ENCODE measurements around the gene BCL11A.

Gene BCL11A

DNA sequence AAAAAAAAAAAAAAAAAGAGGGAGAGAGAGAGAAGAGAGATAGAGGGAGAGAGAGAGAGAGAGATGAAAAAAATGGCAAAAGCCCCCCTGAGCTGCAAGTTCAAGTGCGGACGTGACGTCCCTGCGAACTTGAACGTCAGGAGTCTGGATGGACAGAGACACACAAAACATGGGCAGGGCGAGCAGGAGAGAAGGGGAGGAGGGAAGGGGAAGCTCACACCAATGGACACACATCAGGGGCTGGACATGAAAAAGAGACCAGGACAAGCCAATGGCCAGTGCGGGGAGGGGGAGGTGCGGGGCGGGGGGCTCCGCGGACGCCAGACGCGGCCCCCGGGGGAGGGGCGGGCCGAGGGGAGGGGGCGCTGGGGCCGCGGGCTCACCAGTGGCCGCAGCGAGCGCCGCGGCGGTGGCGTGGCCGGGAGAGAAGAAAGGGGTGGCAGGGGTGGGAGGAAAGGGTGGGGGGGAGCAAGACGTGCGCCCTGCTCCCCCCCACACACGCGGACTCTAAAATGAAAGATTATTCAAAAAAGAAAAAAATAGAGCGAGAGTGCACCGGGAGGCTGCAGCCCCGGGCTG lies at the start of gene BCL11A:
TSS of gene BCL11A (minus strand) at position 160 of the 579 bp plus-strand sequence. CDS start 384 bp downstream, outside the sequence.
- Histone ChIP-seq H3K9ac (ENCODE audit: low read depth, low read length) (peak within 1 kb of the TSS; percentile 97), H3K36me3 (ENCODE audit: insufficient read depth, low read length) (no peaks in the 10 kb centered on the region), H3K4me1 (ENCODE audit: insufficient read depth, low read length) (no peaks in the 10 kb centered on the region)

GRCh38 chr2:60602828-60603532 lies 49.5 kb upstream of the BCL11A start:
- no peaks in the 10 kb centered on the region for H3K9me3 ChIP-seq (ENCODE audit: control insufficient read depth, insufficient read depth, low read length)
- H3K4me1 ChIP-seq (ENCODE audit: insufficient read depth, low read length) = peaks cover 16% of the 10 kb centered on the region; the same call in 1 of the 2 replicates
- no peak overlapping the region for H3K9ac ChIP-seq (ENCODE audit: low read depth, low read length)
- no peaks in the 10 kb centered on the region for H3K36me3 ChIP-seq (ENCODE audit: insufficient read depth, low read length)

More for the DNA sequence above, at the start of gene BCL11A:
- H3K9me3 ChIP-seq (ENCODE audit: control insufficient read depth, insufficient read depth, low read length) = no peaks in the 10 kb centered on the region

GRCh38 chr2:60602388-60602787 lies 48.9 kb upstream of the BCL11A start:
- Histone ChIP-seq H3K4me1 (ENCODE audit: insufficient read depth, low read length) (peaks cover 16% of the 10 kb centered on the region; the same call in 1 of the 2 replicates), H3K9me3 (ENCODE audit: control insufficient read depth, insufficient read depth, low read length) (no peaks in the 10 kb centered on the region), H3K9ac (ENCODE audit: low read depth, low read length) (no peak overlapping the region), H3K36me3 (ENCODE audit: insufficient read depth, low read length) (no peaks in the 10 kb centered on the region)

DNA sequence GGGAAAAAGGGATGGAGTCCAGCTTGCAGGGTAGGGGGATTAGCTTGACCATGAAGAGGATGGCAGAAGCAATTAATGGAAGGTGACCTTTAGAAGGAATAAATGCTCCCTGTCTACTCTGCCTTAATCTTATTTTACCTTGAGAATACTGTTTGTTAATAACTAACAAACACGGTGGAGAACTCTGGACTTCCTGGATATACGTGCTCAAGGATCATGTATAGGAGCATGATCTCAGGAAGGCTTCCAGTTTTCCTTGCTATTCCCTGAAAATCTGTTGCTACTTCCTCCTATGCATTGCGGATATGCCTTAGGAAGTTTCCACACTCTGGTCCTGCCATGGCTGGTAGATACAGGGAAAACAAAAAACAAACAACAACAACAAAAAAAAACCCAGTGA lies 44.8 kb upstream of the BCL11A start:
- H3K36me3 ChIP-seq (ENCODE audit: insufficient read depth, low read length) = no peaks in the 10 kb centered on the region
- no peak overlapping the region for H3K9ac ChIP-seq (ENCODE audit: low read depth, low read length)
- no peaks in the 10 kb centered on the region; the same call in 1 of the 2 replicates for H3K9me3 ChIP-seq (ENCODE audit: control insufficient read depth, insufficient read depth, low read length)
- H3K4me1 ChIP-seq (ENCODE audit: insufficient read depth, low read length) = peaks cover 8% of the 10 kb centered on the region; the same call in 1 of the 2 replicates

GRCh38 chr2:60597346-60597745 lies 43.9 kb upstream of the BCL11A start:
- Histone ChIP-seq H3K36me3 (ENCODE audit: insufficient read depth, low read length) (no peaks in the 10 kb centered on the region), H3K4me1 (ENCODE audit: insufficient read depth, low read length) (no peaks in the 10 kb centered on the region), H3K9me3 (ENCODE audit: control insufficient read depth, insufficient read depth, low read length) (no peaks in the 10 kb centered on the region; the same call in 1 of the 2 replicates), H3K9ac (ENCODE audit: low read depth, low read length) (no peak overlapping the region)

- Histone ChIP-seq H3K36me3 (ENCODE audit: insufficient read depth, low read length) (no peaks in the 10 kb centered on the region), H3K9ac (ENCODE audit: low read depth, low read length) (no peak overlapping the region), H3K4me1 (ENCODE audit: insufficient read depth, low read length) (no peaks in the 10 kb centered on the region), H3K9me3 (ENCODE audit: control insufficient read depth, insufficient read depth, low read length) (no peaks in the 10 kb centered on the region; the same call in 1 of the 2 replicates)
Observed at GRCh38 chr2:60596411-60596810, 43.0 kb upstream of the BCL11A start.

GRCh38 chr2:60595953-60596352 lies 42.5 kb upstream of the BCL11A start:
- Histone ChIP-seq H3K4me1 (ENCODE audit: insufficient read depth, low read length) (no peaks in the 10 kb centered on the region), H3K9ac (ENCODE audit: low read depth, low read length) (no peak overlapping the region), H3K36me3 (ENCODE audit: insufficient read depth, low read length) (no peaks in the 10 kb centered on the region), H3K9me3 (ENCODE audit: control insufficient read depth, insufficient read depth, low read length) (no peaks in the 10 kb centered on the region; the same call in 1 of the 2 replicates)

GRCh38 chr2:60589104-60589503 lies 35.6 kb upstream of the BCL11A start:
- H3K4me1 ChIP-seq (ENCODE audit: insufficient read depth, low read length) = no peaks in the 10 kb centered on the region
- H3K9ac ChIP-seq (ENCODE audit: low read depth, low read length) = no peak overlapping the region
- no peaks in the 10 kb centered on the region for H3K36me3 ChIP-seq (ENCODE audit: insufficient read depth, low read length)
- no peaks in the 10 kb centered on the region for H3K9me3 ChIP-seq (ENCODE audit: control insufficient read depth, insufficient read depth, low read length)

GRCh38 chr2:60586081-60586480 lies 32.6 kb upstream of the BCL11A start:
- Histone ChIP-seq H3K9ac (ENCODE audit: low read depth, low read length) (no peak overlapping the region), H3K36me3 (ENCODE audit: insufficient read depth, low read length) (no peaks in the 10 kb centered on the region), H3K4me1 (ENCODE audit: insufficient read depth, low read length) (no peaks in the 10 kb centered on the region), H3K9me3 (ENCODE audit: control insufficient read depth, insufficient read depth, low read length) (no peaks in the 10 kb centered on the region)

DNA sequence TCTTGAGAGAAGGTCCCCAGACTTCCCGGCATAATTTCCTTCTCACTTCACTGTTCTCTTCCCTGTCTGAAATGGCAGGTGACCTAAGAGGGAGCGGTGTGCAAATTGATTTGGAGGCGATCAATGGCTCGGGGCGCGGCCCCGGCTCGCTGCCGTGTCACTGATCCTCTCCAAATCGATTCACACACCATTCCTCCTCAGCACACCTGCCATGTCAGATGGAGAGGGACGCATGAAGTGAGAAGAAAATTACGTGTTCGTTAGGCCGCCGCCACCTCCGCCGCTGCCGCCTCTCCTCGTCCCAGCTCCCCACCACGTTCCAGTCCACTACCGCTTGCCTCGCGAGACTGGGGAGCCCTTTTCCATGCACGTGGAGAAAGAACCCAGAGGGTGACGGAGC lies 31.8 kb upstream of the BCL11A start:
- Histone ChIP-seq H3K36me3 (ENCODE audit: insufficient read depth, low read length) (no peaks in the 10 kb centered on the region), H3K9me3 (ENCODE audit: control insufficient read depth, insufficient read depth, low read length) (no peaks in the 10 kb centered on the region), H3K9ac (ENCODE audit: low read depth, low read length) (no peak overlapping the region), H3K4me1 (ENCODE audit: insufficient read depth, low read length) (no peaks in the 10 kb centered on the region)

DNA sequence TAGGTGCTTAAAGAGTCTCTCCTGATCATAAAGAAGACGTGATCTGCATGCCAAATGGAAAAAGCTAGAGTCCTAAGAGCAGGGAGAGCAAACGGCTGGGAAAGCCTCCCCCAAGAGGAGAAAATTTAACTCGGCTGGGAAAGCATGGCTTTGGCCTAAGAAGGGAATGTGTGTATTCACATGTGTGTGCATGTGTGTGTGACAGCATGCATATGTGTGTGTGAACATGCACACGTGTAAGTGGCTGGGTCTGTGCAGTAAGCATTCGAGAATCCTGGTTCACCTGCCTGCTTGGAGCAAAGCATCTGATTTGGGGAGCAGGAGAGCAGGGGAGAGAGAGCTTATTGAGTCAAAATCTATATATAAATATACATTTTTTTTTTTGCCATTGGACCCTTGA lies 30.1 kb upstream of the BCL11A start:
- Histone ChIP-seq H3K36me3 (ENCODE audit: insufficient read depth, low read length) (no peaks in the 10 kb centered on the region), H3K4me1 (ENCODE audit: insufficient read depth, low read length) (no peaks in the 10 kb centered on the region), H3K9me3 (ENCODE audit: control insufficient read depth, insufficient read depth, low read length) (no peaks in the 10 kb centered on the region), H3K9ac (ENCODE audit: low read depth, low read length) (no peak overlapping the region)

GRCh38 chr2:60581433-60582282 lies 28.2 kb upstream of the BCL11A start:
- Histone ChIP-seq H3K36me3 (ENCODE audit: insufficient read depth, low read length) (no peaks in the 10 kb centered on the region), H3K9ac (ENCODE audit: low read depth, low read length) (peak overlapping the region; percentile 58; the same call in 1 of the 2 replicates), H3K4me1 (ENCODE audit: insufficient read depth, low read length) (peaks cover 6% of the 10 kb centered on the region; the same call in 1 of the 2 replicates), H3K9me3 (ENCODE audit: control insufficient read depth, insufficient read depth, low read length) (no peaks in the 10 kb centered on the region)

DNA sequence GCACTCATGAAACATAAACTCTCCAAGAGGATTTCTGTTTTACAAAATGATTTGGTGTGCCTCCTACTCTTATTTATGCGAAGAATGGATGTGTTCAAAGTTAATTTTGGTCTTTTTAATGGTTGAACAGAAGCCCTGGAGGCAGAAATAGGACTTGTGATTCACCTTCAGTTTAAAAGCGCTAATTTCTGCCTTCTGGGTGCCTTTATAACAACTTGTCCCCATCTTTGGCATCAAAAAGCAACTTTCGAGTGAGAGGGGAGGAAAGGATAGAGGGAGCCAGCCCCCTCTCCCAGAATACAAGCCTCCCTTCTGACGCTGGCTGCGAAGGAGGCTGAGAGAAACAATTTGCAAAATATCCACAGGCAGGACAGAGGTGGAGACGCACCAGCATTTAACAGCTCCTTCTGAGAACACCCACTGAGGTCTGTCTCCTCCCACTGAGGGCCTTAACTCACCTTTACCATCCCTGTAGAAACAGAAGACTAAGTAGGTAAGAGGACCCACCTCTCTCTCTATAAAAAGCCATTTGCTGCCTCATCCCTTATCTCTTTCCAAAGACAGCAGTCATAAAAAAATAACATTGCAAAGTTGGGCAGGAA lies 24.3 kb upstream of the BCL11A start:
- Histone ChIP-seq H3K9me3 (ENCODE audit: control insufficient read depth, insufficient read depth, low read length) (no peaks in the 10 kb centered on the region), H3K9ac (ENCODE audit: low read depth, low read length) (no peak overlapping the region), H3K36me3 (ENCODE audit: insufficient read depth, low read length) (no peaks in the 10 kb centered on the region), H3K4me1 (ENCODE audit: insufficient read depth, low read length) (peaks cover 6% of the 10 kb centered on the region; the same call in 1 of the 2 replicates)

- Histone ChIP-seq H3K4me1 (ENCODE audit: insufficient read depth, low read length) (peaks cover 12% of the 10 kb centered on the region), H3K36me3 (ENCODE audit: insufficient read depth, low read length) (no peaks in the 10 kb centered on the region), H3K9ac (ENCODE audit: low read depth, low read length) (no peak overlapping the region)
Observed at GRCh38 chr2:60573251-60573650, 19.8 kb upstream of the BCL11A start.

More at GRCh38 chr2:60573251-60573650, 19.8 kb upstream of the BCL11A start:
- H3K9me3 ChIP-seq (ENCODE audit: control insufficient read depth, insufficient read depth, low read length) = no peaks in the 10 kb centered on the region
